ENCODE measurements around the gene MRPL11. TPM values are rescaled to one million over a fixed set of nuclear protein-coding genes. Genes with fewer than 3 reads are reported as not detected.

The MRPL11 gene
- total and polyA plus RNA-seq, 2 of the 13 experiments (the other 11 are each of a cell fraction or from before 2014, with no cell fraction given), result 72.9 to 176 TPM

GRCh38 chr11:66418168-66418985, 20.3 kb downstream of the MRPL11 start (continued):
- no peak for TF ChIP-seq FOXO4 (CRISPR knock-in tag; conservative IDR thresholded peaks at IDR 0.05)
- peak; percentile 78; the same call in 1 of the 2 replicates for TF ChIP-seq XBP1 (CRISPR knock-in tag; IDR thresholded peaks at IDR 0.05)
- TF ChIP-seq ZNF768 (CRISPR knock-in tag; IDR thresholded peaks at IDR 0.05), result no peak
- no peak for TF ChIP-seq ZSCAN5A (CRISPR knock-in tag; IDR thresholded peaks at IDR 0.05; ENCODE audit: borderline replicate concordance)
- TF ChIP-seq THAP11 (CRISPR knock-in tag; IDR thresholded peaks at IDR 0.05), result peak; percentile 65; the same call in 1 of the 2 replicates
- peak; percentile 55; the same call in 1 of the 2 replicates for TF ChIP-seq ZNF777 (CRISPR knock-in tag; IDR thresholded peaks at IDR 0.05)
- TF ChIP-seq ZIK1 (CRISPR knock-in tag; IDR thresholded peaks at IDR 0.05; ENCODE audit: borderline replicate concordance, low read depth), result peak; percentile 68; the same call in 1 of the 2 replicates
- TF ChIP-seq NFE2L2 (IDR thresholded peaks at IDR 0.05; ENCODE audit: low read length), result no peak
- TF ChIP-seq PAX8 (CRISPR knock-in tag; IDR thresholded peaks at IDR 0.05; ENCODE audit: borderline replicate concordance), result no peak
- TF ChIP-seq SP5 (CRISPR knock-in tag; IDR thresholded peaks at IDR 0.05; ENCODE audit: borderline replicate concordance, low read depth), result 0 out of 2 replicates have a peak, but pooled peaks have one; percentile 27
- no peak for TF ChIP-seq ZNF570 (CRISPR knock-in tag; IDR thresholded peaks at IDR 0.05; ENCODE audit: borderline replicate concordance)
- TF ChIP-seq USF2 (IDR thresholded peaks at IDR 0.05; ENCODE audit: low read depth, low read length), result no peak
- TF ChIP-seq USF2 (CRISPR knock-in tag; IDR thresholded peaks at IDR 0.05; ENCODE audit: borderline replicate concordance), result no peak
- no peak for TF ChIP-seq U2AF2 (IDR thresholded peaks at IDR 0.05; ENCODE audit: low read depth, low read length)
- peak; percentile 43; the same call in 1 of the 2 replicates for TF ChIP-seq PRDM10 (CRISPR knock-in tag; IDR thresholded peaks at IDR 0.05; ENCODE audit: low read depth)
- TF ChIP-seq NR0B2 (CRISPR knock-in tag; IDR thresholded peaks at IDR 0.05), result no peak
- TF ChIP-seq ZMYM4 (CRISPR knock-in tag; IDR thresholded peaks at IDR 0.05), result peak; percentile 46; the same call in 1 of the 2 replicates
- 0 out of 2 replicates have a peak, but pooled peaks have one; percentile 82 for TF ChIP-seq ZNF737 (CRISPR knock-in tag; IDR thresholded peaks at IDR 0.05; ENCODE audit: borderline replicate concordance)

Data from HepG2 (cell line).